Measurements from ENCODE around the gene CRYBA1.
"Not testable (repeated sequence)": the region's sequence is repeated elsewhere in the genome, so short reads cannot be mapped to it uniquely, and the experiment has no call there.

GRCh38 chr17:29204068-29204804 lies 42.4 kb upstream of the CRYBA1 start:
- TF ChIP-seq CTCF (optimal IDR thresholded peaks at IDR 0.05 in 1 of 3, IDR thresholded peaks at IDR 0.05 in 1 of 3, conservative IDR thresholded peaks at IDR 0.05 in 1 of 3; ENCODE audit: extremely low read depth in 1 of 3, insufficient read depth in 2 of 3, low read length in 3 of 3); EZH2 (IDR thresholded peaks at IDR 0.05; ENCODE audit: low read length): not testable (repeated sequence)

Measured in keratinocyte (primary cell).